K562 (cell line): ENCODE data around the gene MTCH2. TPM values are rescaled to one million over a fixed set of nuclear protein-coding genes. Genes with fewer than 3 reads are reported as not detected.

ENCODE experiments used
- CAMTA2 ChIP-seq: fragments of 250-450 bp; sonication (Bioruptor Pico); conservative IDR thresholded peaks from 2 replicates; pipeline ENCODE4 v1.5.1; 2022
- KDM5B ChIP-seq: fragments of 200-600 bp; sonication (generic); IDR thresholded peaks from 2 replicates; pipeline ENCODE4 v1.6.1; 2012; ENCODE audit warnings: low read depth, mild to moderate bottlenecking, moderate library complexity, low read length, control low read depth, inconsistent platforms; ENCODE audit not compliant: insufficient replicate concordance
- KLF16 ChIP-seq: IDR thresholded peaks from 2 replicates; pipeline ENCODE4 v1.6.1; 2016; ENCODE audit warnings: antibody characterized with exemption
- MCM7 ChIP-seq, 2 experiments: fragments of 450-650 bp; IDR thresholded peaks; 2 replicates each; pipeline ENCODE4 v1.6.1; 2016 to 2018
- MEF2D ChIP-seq: conservative IDR thresholded peaks from 2 replicates; pipeline ENCODE4 v1.6.1; 2016; ENCODE audit warnings: low read depth, missing genetic modification characterization, missing compliant biosample characterization
- MEIS2 ChIP-seq: fragments of 450-650 bp; IDR thresholded peaks from 2 replicates; pipeline ENCODE4 v1.6.1; 2014; ENCODE audit warnings: mild to moderate bottlenecking; ENCODE audit not compliant: partially characterized antibody
- NR2F6 ChIP-seq: fragments of 450-650 bp; formaldehyde crosslinking; IDR thresholded peaks from 2 replicates; pipeline ENCODE4 v1.4.0; 2020; ENCODE audit warnings: mild to moderate bottlenecking
- RBM25 ChIP-seq: fragments of 200-400 bp; formaldehyde crosslinking; IDR thresholded peaks from 2 replicates; pipeline ENCODE4 v1.6.1; 2018; ENCODE audit warnings: low read length, low read depth, moderate library complexity; ENCODE audit not compliant: severe bottlenecking
- RNF219 ChIP-seq: fragments of 250-450 bp; sonication (Bioruptor Pico); IDR thresholded peaks from 2 replicates; pipeline ENCODE4 v1.5.0; 2022; ENCODE audit warnings: mild to moderate bottlenecking
- SP2 ChIP-seq: IDR thresholded peaks from 2 replicates; pipeline ENCODE4 v1.6.1; 2011; ENCODE audit warnings: mild to moderate bottlenecking, low read depth, low read length, moderate library complexity; ENCODE audit not compliant: poor library complexity, severe bottlenecking; ENCODE audit errors: extremely low read depth
- SRSF9 ChIP-seq: fragments of 200-400 bp; formaldehyde crosslinking; IDR thresholded peaks from 2 replicates; pipeline ENCODE4 v1.6.1; 2017; ENCODE audit warnings: low read depth, low read length, borderline replicate concordance
- TAF1 ChIP-seq: IDR thresholded peaks from 2 replicates; pipeline ENCODE4 v1.6.1; 2011; ENCODE audit warnings: mild to moderate bottlenecking, low read length, moderate library complexity; ENCODE audit not compliant: insufficient read depth, control insufficient read depth, severe bottlenecking; ENCODE audit errors: extremely low read depth
- TOE1 ChIP-seq, 2 experiments: fragments of 450-650 bp in 1 of 2; sonication (generic) in 1 of 2; formaldehyde crosslinking in 1 of 2; IDR thresholded peaks; 2 replicates each; pipeline versions ENCODE4 v1.7.1 to v1.8.0; 2016 to 2022; ENCODE audit warnings: borderline replicate concordance in 2 of 2, mild to moderate bottlenecking in 2 of 2, antibody characterized with exemption in 1 of 2, inconsistent platforms in 1 of 2, low read depth in 1 of 2, missing genetic modification reagents in 1 of 2, moderate library complexity in 1 of 2
- ZNF224 ChIP-seq: sonication (generic); formaldehyde crosslinking; IDR thresholded peaks from 2 replicates; pipeline ENCODE4 v1.8.0; 2022; ENCODE audit warnings: mild to moderate bottlenecking, missing genetic modification reagents
- ZNF384 ChIP-seq: IDR thresholded peaks from 2 replicates; pipeline ENCODE4 v1.6.1; 2012; ENCODE audit warnings: low read depth, low read length, improper control_type of control experiment
- polyA plus RNA-seq, 8 experiments: library from polyadenylated mRNA; depleted of rRNA in 4 of 8; stranded (reverse) in 5 of 8; unstranded in 3 of 8; fragments of >200 nt; fragmentation: Nextera tagmentation in 2 of 8; fragmentation: Illumina TruSeq in 1 of 8; extraction: Ambion mirVana in 2 of 8; extraction: Trizol in 1 of 8; gene quantifications; 2 replicates each; pipeline versions ENCODE4 v1.2.1 to v1.2.3, GENCODE V29; 2011 to 2014; ENCODE audit warnings: inconsistent platforms in 1 of 8, missing spikeins in 1 of 8
- total RNA-seq, 7 experiments: library from RNA; depleted of rRNA in 6 of 7; stranded (reverse); fragments of >200 nt in 6 of 7; fragmentation: Illumina TruSeq in 2 of 7; extraction: Trizol in 2 of 7; gene quantifications; 2 replicates each; pipeline versions ENCODE4 v1.2.1 to v1.2.3, GENCODE V29; 2011 to 2021; ENCODE audit warnings: low replicate concordance in 1 of 7
- TF ChIP-seq, protein P1 (sequence below): sonication (generic); formaldehyde crosslinking; IDR thresholded peaks from 2 replicates; pipeline ENCODE4 v1.8.1; 2022; ENCODE audit warnings: missing genetic modification reagents
- TF ChIP-seq, protein P2 (sequence below): fragments of 450-650 bp; formaldehyde crosslinking; IDR thresholded peaks from 2 replicates; pipeline ENCODE4 v1.4.0; 2020; ENCODE audit warnings: mild to moderate bottlenecking
- TF ChIP-seq, protein P3 (sequence below): fragments of 250-450 bp; sonication (Bioruptor Pico); IDR thresholded peaks from 2 replicates; pipeline ENCODE4 v1.5.0; 2021; ENCODE audit warnings: mild to moderate bottlenecking, borderline replicate concordance
- TF ChIP-seq, protein P4 (sequence below): sonication (generic); formaldehyde crosslinking; IDR thresholded peaks from 2 replicates; pipeline ENCODE4 v1.8.0; 2022; ENCODE audit warnings: missing genetic modification reagents, mild to moderate bottlenecking, borderline replicate concordance

The MTCH2 gene
- total and polyA plus RNA-seq, 9 of the 15 experiments (the other 6 are each of a cell fraction or from before 2014, with no cell fraction given), result 95.4 to 620 (median 198) TPM

DNA sequence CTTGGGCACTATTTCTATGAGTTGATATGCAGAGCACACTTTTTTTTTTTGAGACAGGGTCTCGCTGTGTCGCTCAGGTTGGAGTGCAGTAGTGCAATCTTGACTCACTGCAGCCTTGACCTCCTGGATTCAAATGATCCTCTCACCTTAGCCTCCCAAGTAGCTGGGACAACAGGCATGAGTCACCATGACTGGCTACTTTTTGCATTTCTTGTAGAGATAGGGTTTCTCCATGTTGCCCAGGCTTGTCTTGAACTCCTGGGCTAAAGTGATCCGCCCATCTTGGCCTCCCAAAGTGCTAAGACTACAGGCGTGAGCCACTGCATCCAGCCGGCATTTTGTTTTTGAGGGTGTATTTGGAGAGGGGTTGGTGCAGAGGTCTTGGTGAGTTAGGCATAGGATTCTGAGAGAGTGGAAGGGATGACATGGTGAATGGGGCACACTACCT lies 29.9 kb upstream of the MTCH2 start (continued):
- TF ChIP-seq SP2, result no peak
- TF ChIP-seq, protein P1, sequence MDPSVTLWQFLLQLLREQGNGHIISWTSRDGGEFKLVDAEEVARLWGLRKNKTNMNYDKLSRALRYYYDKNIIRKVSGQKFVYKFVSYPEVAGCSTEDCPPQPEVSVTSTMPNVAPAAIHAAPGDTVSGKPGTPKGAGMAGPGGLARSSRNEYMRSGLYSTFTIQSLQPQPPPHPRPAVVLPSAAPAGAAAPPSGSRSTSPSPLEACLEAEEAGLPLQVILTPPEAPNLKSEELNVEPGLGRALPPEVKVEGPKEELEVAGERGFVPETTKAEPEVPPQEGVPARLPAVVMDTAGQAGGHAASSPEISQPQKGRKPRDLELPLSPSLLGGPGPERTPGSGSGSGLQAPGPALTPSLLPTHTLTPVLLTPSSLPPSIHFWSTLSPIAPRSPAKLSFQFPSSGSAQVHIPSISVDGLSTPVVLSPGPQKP, result no peak
- no peak for TF ChIP-seq CAMTA2
- no peak for TF ChIP-seq TAF1
- TF ChIP-seq KDM5B, result no peak
- TF ChIP-seq, protein P2, sequence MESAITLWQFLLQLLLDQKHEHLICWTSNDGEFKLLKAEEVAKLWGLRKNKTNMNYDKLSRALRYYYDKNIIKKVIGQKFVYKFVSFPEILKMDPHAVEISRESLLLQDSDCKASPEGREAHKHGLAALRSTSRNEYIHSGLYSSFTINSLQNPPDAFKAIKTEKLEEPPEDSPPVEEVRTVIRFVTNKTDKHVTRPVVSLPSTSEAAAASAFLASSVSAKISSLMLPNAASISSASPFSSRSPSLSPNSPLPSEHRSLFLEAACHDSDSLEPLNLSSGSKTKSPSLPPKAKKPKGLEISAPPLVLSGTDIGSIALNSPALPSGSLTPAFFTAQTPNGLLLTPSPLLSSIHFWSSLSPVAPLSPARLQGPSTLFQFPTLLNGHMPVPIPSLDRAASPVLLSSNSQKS (CRISPR knock-in tag), result no peak
- TF ChIP-seq, protein P3, sequence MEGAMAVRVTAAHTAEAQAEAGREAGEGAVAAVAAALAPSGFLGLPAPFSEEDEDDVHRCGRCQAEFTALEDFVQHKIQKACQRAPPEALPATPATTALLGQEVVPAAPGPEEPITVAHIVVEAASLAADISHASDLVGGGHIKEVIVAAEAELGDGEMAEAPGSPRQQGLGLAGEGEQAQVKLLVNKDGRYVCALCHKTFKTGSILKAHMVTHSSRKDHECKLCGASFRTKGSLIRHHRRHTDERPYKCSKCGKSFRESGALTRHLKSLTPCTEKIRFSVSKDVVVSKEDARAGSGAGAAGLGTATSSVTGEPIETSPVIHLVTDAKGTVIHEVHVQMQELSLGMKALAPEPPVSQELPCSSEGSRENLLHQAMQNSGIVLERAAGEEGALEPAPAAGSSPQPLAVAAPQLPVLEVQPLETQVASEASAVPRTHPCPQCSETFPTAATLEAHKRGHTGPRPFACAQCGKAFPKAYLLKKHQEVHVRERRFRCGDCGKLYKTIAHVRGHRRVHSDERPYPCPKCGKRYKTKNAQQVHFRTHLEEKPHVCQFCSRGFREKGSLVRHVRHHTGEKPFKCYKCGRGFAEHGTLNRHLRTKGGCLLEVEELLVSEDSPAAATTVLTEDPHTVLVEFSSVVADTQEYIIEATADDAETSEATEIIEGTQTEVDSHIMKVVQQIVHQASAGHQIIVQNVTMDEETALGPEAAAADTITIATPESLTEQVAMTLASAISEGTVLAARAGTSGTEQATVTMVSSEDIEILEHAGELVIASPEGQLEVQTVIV (CRISPR knock-in tag), result no peak
- no peak for TF ChIP-seq RBM25
- no peak for TF ChIP-seq SRSF9
- TF ChIP-seq, protein P4, sequence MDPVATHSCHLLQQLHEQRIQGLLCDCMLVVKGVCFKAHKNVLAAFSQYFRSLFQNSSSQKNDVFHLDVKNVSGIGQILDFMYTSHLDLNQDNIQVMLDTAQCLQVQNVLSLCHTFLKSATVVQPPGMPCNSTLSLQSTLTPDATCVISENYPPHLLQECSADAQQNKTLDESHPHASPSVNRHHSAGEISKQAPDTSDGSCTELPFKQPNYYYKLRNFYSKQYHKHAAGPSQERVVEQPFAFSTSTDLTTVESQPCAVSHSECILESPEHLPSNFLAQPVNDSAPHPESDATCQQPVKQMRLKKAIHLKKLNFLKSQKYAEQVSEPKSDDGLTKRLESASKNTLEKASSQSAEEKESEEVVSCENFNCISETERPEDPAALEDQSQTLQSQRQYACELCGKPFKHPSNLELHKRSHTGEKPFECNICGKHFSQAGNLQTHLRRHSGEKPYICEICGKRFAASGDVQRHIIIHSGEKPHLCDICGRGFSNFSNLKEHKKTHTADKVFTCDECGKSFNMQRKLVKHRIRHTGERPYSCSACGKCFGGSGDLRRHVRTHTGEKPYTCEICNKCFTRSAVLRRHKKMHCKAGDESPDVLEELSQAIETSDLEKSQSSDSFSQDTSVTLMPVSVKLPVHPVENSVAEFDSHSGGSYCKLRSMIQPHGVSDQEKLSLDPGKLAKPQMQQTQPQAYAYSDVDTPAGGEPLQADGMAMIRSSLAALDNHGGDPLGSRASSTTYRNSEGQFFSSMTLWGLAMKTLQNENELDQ, result no peak
- TF ChIP-seq KLF16, result no peak
- no peak for TF ChIP-seq RNF219 (CRISPR knock-in tag)
- TF ChIP-seq MCM7 (IDR thresholded peaks at IDR 0.05), result no peak
- peak; percentile 73 for TF ChIP-seq MEF2D (tag)
- no peak for TF ChIP-seq ZNF224 (CRISPR knock-in tag)
- TF ChIP-seq TOE1 (IDR thresholded peaks at IDR 0.05; ENCODE audit: borderline replicate concordance), result peak; percentile 51; the same call in 1 of the 2 replicates
- TF ChIP-seq TOE1 (CRISPR knock-in tag; IDR thresholded peaks at IDR 0.05; ENCODE audit: borderline replicate concordance, low read depth), result no peak
- no peak for TF ChIP-seq ZNF384
- TF ChIP-seq MEIS2, result no peak
- no peak for TF ChIP-seq NR2F6 (CRISPR knock-in tag)
